Measurements from ENCODE around the gene SPIB.
"Not testable (repeated sequence)": the region's sequence is repeated elsewhere in the genome, so short reads cannot be mapped to it uniquely, and the experiment has no call there.

The SPIB gene

GRCh38 chr19:50439130-50439529, 20.4 kb downstream of the SPIB start:
- DNase-seq (ENCODE audit: low read depth, low spot score), result not testable (repeated sequence)

- DNase-seq (ENCODE audit: low read depth, low spot score), result no peak
Observed at GRCh38 chr19:50444059-50444458, 25.3 kb downstream of the SPIB start.

GRCh38 chr19:50447053-50447452, 28.3 kb downstream of the SPIB start:
- DNase-seq (ENCODE audit: low read depth, low spot score), result no peak

GRCh38 chr19:50447750-50448149, 29.0 kb downstream of the SPIB start:
- DNase-seq (ENCODE audit: low read depth, low spot score), result no peak

GRCh38 chr19:50449236-50449899, 30.6 kb downstream of the SPIB start:
- DNase-seq (ENCODE audit: low read depth, low spot score), result no peak

GRCh38 chr19:50450369-50451222, 31.9 kb downstream of the SPIB start:
- no peak for DNase-seq (ENCODE audit: low read depth, low spot score)

GRCh38 chr19:50451223-50451534, 32.4 kb downstream of the SPIB start:
- no peak for DNase-seq (ENCODE audit: low read depth, low spot score)

- DNase-seq (ENCODE audit: low read depth, low spot score), result no peak
Observed at GRCh38 chr19:50453243-50453642, 34.5 kb downstream of the SPIB start.

- DNase-seq (ENCODE audit: low read depth, low spot score), result no peak
Observed at GRCh38 chr19:50455992-50456391, 37.3 kb downstream of the SPIB start.

- no peak for DNase-seq (ENCODE audit: low read depth, low spot score)
Observed at GRCh38 chr19:50457300-50457699, 38.6 kb downstream of the SPIB start.

GRCh38 chr19:50458396-50459066, 39.8 kb downstream of the SPIB start:
- no peak for DNase-seq (ENCODE audit: low read depth, low spot score)

- DNase-seq (ENCODE audit: low read depth, low spot score), result no peak
Observed at GRCh38 chr19:50459067-50459456, 40.3 kb downstream of the SPIB start.

GRCh38 chr19:50459638-50460037, 40.9 kb downstream of the SPIB start:
- no peak for DNase-seq (ENCODE audit: low read depth, low spot score)

GRCh38 chr19:50460161-50460765, 41.5 kb downstream of the SPIB start:
- DNase-seq (ENCODE audit: low read depth, low spot score), result no peak

GRCh38 chr19:50461066-50461875, 42.5 kb downstream of the SPIB start:
- peak; percentile 24 for DNase-seq (ENCODE audit: low read depth, low spot score)

- DNase-seq (ENCODE audit: low read depth, low spot score), result no peak
Observed at GRCh38 chr19:50462970-50463369, 44.2 kb downstream of the SPIB start.

- DNase-seq (ENCODE audit: low read depth, low spot score), result no peak
Observed at GRCh38 chr19:50464348-50464747, 45.6 kb downstream of the SPIB start.

- no peak for DNase-seq (ENCODE audit: low read depth, low spot score)
Observed at GRCh38 chr19:50465000-50465399, 46.3 kb downstream of the SPIB start.

GRCh38 chr19:50465986-50466705, 47.4 kb downstream of the SPIB start:
- DNase-seq (ENCODE audit: low read depth, low spot score), result no peak

- no peak for DNase-seq (ENCODE audit: low read depth, low spot score)
Observed at GRCh38 chr19:50466706-50467039, 47.9 kb downstream of the SPIB start.

GRCh38 chr19:50467566-50467965, 48.8 kb downstream of the SPIB start:
- DNase-seq (ENCODE audit: low read depth, low spot score), result no peak

Data from activated CD4-positive, CD25-positive, alpha-beta regulatory T cell treated with anti-CD3 and anti-CD28 coated beads, Interleukin-2, amount 50 U/mL, for 16 hours (primary cell).